ENCODE data around the gene TRIM5. TPM values are rescaled to one million over a fixed set of nuclear protein-coding genes. Genes with fewer than 3 reads are reported as not detected.
"Not testable (repeated sequence)": the region's sequence is repeated elsewhere in the genome, so short reads cannot be mapped to it uniquely, and the experiment has no call there.

The TRIM5 gene
- total RNA-seq, 1 donor, result 29.7 TPM

DNA sequence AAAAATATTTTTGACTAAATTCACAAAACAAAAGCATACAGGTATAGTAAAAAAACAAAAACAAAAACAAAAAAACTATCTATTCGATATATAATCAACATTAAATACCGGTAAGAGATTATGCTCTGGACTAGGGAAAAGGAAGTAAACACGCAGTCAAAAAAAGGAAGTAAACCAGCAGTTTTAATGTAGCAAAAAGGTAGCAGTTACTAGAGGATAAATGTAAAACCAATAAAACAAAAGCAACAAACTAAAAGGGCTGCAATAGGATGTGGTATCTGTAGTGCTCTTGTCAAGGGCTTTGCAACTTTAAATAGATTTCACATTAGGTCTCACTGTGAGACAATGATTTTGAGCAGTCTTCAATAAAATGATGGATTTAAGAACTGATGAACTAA lies 7.1 kb upstream of the TRIM5 start:
- peak overlapping the region; percentile 88 for H3K4me2 ChIP-seq (ENCODE audit: insufficient read depth, low read length)
- H3K27ac ChIP-seq (ENCODE audit: low read depth, low read length), result no peak overlapping the region
- DNase-seq (ENCODE audit: insufficient read length, low spot score, missing footprints), result no peak
- H3K4me3 ChIP-seq (ENCODE audit: insufficient read depth, low read length), result peak overlapping the region; percentile 70
- peaks cover 49% of the 10 kb centered on the region for H3K79me2 ChIP-seq (ENCODE audit: insufficient read depth, low read length)
- H2AFZ ChIP-seq (ENCODE audit: low read length), result no peak overlapping the region
- H3K36me3 ChIP-seq (ENCODE audit: insufficient read depth, low read length), result peaks cover 26% of the 10 kb centered on the region
- no peaks in the 10 kb centered on the region for H3K27me3 ChIP-seq (ENCODE audit: insufficient read depth, low read length)
- TF ChIP-seq, protein P1, sequence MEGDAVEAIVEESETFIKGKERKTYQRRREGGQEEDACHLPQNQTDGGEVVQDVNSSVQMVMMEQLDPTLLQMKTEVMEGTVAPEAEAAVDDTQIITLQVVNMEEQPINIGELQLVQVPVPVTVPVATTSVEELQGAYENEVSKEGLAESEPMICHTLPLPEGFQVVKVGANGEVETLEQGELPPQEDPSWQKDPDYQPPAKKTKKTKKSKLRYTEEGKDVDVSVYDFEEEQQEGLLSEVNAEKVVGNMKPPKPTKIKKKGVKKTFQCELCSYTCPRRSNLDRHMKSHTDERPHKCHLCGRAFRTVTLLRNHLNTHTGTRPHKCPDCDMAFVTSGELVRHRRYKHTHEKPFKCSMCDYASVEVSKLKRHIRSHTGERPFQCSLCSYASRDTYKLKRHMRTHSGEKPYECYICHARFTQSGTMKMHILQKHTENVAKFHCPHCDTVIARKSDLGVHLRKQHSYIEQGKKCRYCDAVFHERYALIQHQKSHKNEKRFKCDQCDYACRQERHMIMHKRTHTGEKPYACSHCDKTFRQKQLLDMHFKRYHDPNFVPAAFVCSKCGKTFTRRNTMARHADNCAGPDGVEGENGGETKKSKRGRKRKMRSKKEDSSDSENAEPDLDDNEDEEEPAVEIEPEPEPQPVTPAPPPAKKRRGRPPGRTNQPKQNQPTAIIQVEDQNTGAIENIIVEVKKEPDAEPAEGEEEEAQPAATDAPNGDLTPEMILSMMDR (IDR thresholded peaks at IDR 0.05; ENCODE audit: extremely low read depth, low read depth, low read length), result no peak
- peaks cover 30% of the 10 kb centered on the region for H3K4me1 ChIP-seq (ENCODE audit: insufficient read depth, low read length)
- H3K9me3 ChIP-seq (ENCODE audit: low read depth, low read length), result no peaks in the 10 kb centered on the region
- peaks cover 3% of the 10 kb centered on the region for H4K20me1 ChIP-seq (ENCODE audit: insufficient read depth, low read length)

DNA sequence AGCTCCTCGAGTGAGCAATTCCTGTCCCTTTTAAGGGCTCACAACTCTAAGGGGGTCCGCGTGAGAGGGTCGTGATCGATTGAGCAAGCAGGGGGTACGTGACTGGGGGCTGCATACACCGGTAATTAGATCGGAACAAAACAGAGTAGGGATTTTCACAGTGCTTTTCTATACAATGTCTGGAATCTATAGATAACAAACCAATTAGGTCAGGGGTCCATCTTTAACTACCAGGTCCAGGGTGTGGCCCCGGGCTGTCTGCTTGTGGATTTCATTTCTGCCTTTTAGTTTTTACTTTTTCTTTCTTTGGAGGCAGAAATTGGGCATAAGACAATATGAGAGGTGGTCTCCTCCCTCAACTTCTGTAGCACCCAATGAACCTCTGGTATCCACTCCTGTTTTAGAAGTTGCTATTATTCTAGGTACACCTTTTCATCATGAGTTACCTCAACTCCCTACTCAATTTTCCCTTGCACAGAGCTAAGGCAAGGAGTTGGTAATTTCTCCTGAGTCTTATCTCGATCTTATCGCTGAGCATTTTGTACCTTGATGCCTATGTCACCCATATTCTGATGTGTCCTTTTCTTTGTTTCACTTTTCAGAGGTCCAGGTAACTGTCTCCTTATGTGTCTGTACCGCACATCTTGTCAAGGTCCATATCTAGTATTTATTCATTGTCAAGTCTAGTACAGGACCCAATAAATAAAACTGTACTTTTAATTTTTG lies 6.5 kb upstream of the TRIM5 start:
- H3K27ac ChIP-seq (ENCODE audit: low read depth, low read length), result peak overlapping the region; percentile 95
- peak overlapping the region; percentile 70 for H3K4me3 ChIP-seq (ENCODE audit: insufficient read depth, low read length)
- H3K4me2 ChIP-seq (ENCODE audit: insufficient read depth, low read length), result peak overlapping the region; percentile 88
- not testable (repeated sequence) for H3K27me3 ChIP-seq (ENCODE audit: insufficient read depth, low read length); H3K9me3 ChIP-seq (ENCODE audit: low read depth, low read length); DNase-seq (ENCODE audit: insufficient read length, low spot score, missing footprints); H4K20me1 ChIP-seq (ENCODE audit: insufficient read depth, low read length)
- peaks cover 30% of the 10 kb centered on the region for H3K4me1 ChIP-seq (ENCODE audit: insufficient read depth, low read length)
- peak overlapping the region; percentile 43 for H2AFZ ChIP-seq (ENCODE audit: low read length)
- H3K36me3 ChIP-seq (ENCODE audit: insufficient read depth, low read length), result peaks cover 21% of the 10 kb centered on the region
- peaks cover 49% of the 10 kb centered on the region for H3K79me2 ChIP-seq (ENCODE audit: insufficient read depth, low read length)

DNA sequence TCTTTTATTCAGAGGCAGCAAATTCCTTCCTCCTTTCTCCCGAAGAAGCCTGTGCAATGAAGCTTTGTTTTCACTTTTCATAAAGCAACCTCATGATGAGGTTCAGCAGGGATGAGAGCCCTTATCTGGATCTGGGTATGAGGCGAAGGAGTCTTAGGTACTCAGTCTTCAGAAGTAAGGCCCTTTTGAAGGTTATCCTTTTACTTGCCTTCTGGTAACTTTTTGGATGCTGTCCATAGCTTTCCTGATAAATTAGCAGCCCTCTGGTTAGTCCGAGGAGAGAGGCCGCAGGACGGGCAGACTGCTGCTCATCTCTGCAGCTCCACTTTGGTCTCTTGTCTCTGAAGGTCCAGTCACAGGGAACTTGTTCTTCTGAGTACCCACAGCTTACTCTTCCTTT lies 5.9 kb upstream of the TRIM5 start:
- peaks cover 14% of the 10 kb centered on the region for H3K36me3 ChIP-seq (ENCODE audit: insufficient read depth, low read length)
- H3K4me1 ChIP-seq (ENCODE audit: insufficient read depth, low read length), result peaks cover 30% of the 10 kb centered on the region
- H3K27me3 ChIP-seq (ENCODE audit: insufficient read depth, low read length), result no peaks in the 10 kb centered on the region
- peak overlapping the region; percentile 88 for H3K4me2 ChIP-seq (ENCODE audit: insufficient read depth, low read length)
- peak overlapping the region; percentile 95 for H3K27ac ChIP-seq (ENCODE audit: low read depth, low read length)
- TF ChIP-seq, protein P1 (IDR thresholded peaks at IDR 0.05; ENCODE audit: extremely low read depth, low read depth, low read length), result no peak
- H3K4me3 ChIP-seq (ENCODE audit: insufficient read depth, low read length), result peak overlapping the region; percentile 70
- peaks cover 3% of the 10 kb centered on the region for H4K20me1 ChIP-seq (ENCODE audit: insufficient read depth, low read length)
- no peaks in the 10 kb centered on the region for H3K9me3 ChIP-seq (ENCODE audit: low read depth, low read length)
- H2AFZ ChIP-seq (ENCODE audit: low read length), result peak overlapping the region; percentile 43
- DNase-seq (ENCODE audit: insufficient read length, low spot score, missing footprints), result peak; percentile 80
- H3K79me2 ChIP-seq (ENCODE audit: insufficient read depth, low read length), result peaks cover 45% of the 10 kb centered on the region

DNA sequence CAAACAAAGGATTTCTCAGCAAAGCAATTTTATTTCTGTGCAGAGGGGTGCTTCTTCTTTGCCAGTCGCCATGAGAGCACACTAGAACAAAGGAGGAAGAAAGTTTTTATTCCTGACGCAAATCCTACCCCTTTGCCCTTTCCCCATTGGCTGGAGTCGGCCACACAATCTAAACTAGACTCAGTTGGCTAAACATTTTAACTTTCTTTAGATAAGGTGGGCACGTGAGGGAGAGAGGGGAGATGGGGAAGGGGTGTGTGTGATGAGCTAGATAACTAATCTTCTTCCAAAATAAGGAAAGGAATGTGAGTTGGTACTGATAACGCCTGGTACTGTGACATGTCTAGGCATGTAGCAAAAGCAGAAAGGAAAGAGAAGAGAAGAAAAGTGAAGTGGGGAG lies 5.3 kb upstream of the TRIM5 start:
- Histone ChIP-seq H3K36me3 (ENCODE audit: insufficient read depth, low read length) (peaks cover 12% of the 10 kb centered on the region), H3K27me3 (ENCODE audit: insufficient read depth, low read length) (no peaks in the 10 kb centered on the region), H3K4me1 (ENCODE audit: insufficient read depth, low read length) (peaks cover 32% of the 10 kb centered on the region), H3K4me2 (ENCODE audit: insufficient read depth, low read length) (peak overlapping the region; percentile 88), H3K9me3 (ENCODE audit: low read depth, low read length) (no peaks in the 10 kb centered on the region), H3K4me3 (ENCODE audit: insufficient read depth, low read length) (peak overlapping the region; percentile 70), H3K79me2 (ENCODE audit: insufficient read depth, low read length) (peaks cover 45% of the 10 kb centered on the region), H2AFZ (ENCODE audit: low read length) (peak overlapping the region; percentile 43), H4K20me1 (ENCODE audit: insufficient read depth, low read length) (peaks cover 3% of the 10 kb centered on the region), H3K27ac (ENCODE audit: low read depth, low read length) (peak overlapping the region; percentile 95)
- TF ChIP-seq, protein P1 (IDR thresholded peaks at IDR 0.05; ENCODE audit: extremely low read depth, low read depth, low read length), result no peak
- DNase-seq (ENCODE audit: insufficient read length, low spot score, missing footprints), result peak; percentile 68

Data from osteoblast (primary cell).